Activated T-cell treated with anti-CD3 and anti-CD28 coated beads for 4 hours (primary cell): Measurements from ENCODE around the gene BORCS8.

ENCODE experiments used
- DNase-seq: peaks from one replicate; pipeline ENCODE4 v3.0.0-alpha.2; 2020

BORCS8 gene

DNA sequence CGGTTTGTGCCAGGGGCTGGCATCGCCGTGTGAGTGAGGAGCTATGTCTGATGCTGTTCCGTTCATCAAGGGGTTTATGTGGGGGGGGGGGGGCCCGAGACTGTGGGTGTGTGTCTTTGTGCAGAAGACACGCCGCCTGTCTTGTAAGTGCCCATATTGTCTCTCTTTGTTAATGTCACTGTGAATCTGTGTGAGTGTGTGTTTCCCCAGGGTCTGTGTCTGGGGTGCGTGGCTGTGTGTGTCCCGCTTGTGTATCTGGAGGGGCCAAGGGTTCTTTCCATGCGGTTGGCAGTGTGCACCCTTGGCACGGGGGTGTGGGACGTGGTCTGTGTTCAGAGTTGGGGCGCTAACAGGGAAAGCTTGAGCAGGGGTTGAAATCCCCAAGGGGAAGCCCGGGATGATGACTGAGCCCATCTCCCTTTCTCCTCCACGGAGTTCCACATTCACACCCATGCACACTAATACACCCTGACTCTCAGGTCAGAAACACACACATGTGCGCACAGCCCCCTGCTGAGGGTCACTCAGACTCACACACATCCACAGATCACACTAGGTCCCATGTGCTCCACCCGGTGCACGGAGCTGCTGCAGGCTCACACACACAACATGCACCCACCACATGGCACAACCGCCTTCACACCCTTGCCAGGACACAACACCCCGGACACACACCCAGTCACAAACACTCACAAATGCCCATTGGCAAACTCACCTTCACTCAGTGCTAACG is 21.6 kb upstream of the BORCS8 start:
- DNase-seq: no peak

DNA sequence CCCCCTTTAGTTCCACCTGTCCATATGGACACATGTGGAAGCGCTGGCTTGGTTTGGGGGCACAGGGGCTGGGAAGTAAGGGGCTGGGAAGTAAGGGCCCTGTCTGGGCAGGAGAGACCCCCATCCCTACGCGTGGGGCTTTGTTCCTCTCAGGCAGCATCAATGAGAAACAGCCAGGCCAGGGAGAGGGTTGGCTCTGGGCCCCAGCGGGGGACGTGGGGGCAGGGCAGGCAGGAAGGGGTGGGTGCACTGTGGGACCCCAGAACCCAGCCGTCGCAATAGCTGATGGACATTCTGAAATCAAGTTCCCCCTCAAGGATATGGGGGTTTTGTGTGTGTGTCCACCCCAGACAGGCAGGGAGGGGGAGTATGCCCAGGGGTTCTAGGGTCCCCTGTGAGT is 21.0 kb upstream of the BORCS8 start:
- no peak for DNase-seq

DNA sequence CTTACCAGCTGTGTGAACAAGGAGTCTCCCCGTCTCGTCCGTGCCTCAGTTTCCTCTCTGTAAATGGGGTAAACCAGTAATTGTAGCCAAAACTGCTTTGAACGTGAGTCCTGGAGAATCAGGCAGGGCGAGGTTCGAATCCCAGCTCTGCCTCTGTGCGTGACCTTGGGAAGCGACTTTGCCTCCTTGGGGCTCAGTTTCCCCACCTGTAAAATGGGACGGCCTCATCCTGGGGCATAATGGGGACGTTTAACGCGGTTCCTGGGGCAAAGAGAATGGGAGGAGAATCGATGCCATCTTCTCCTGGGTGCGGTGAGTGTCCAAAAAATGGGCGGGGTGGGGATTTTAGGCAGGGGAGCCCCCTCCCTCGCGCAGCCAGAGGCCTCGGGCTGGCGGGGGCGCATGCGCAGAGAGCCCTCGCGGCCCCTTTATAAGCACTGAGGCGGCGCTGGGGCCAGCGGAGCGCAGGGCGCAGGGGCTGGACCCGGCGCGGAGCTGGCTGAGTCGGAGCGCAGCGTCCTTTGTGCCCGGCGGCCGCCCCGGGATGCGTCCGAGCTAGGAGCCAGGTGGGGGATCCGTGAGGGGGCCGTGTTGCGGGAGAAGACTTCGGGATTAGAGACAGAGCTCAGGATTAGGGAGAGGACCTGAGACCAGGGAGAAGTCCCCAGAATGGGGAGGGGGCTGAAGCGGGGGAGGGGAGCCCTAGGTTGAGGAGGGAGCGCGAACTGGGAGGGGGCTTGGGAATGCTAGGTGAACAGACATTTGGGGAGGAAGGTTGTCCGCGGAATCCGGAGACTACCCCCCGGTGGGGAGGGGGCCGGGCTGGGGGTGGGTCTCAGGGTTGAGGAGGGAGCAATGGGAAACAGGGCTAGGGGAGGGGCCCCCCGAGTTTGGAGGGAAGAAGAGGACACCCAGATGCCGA is 19.8 kb upstream of the BORCS8 start, which contains the start of gene NCAN:
TSS of gene NCAN (plus strand) at position 460 of the 922 bp plus-strand sequence. CDS start 4,996 bp downstream, outside the sequence.
- no peak for DNase-seq

DNA sequence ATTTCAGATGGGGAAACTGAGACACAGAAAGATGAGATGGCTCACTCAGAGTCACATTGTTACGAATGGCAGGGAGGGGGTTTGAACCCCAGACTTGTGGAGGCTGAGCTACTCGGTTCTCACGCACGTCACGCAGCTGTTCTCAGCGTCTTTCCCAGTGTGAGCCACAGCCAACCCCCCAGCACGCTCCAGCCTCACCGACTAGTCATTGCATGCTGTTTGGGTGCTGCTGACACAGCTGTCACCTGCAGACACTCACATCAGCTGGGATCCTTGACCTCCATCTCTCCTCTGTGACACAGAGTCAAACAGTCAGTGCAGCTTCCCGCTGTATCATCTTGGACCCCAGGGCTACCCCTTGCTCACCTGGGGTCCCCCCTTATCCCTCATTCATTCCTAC is 17.4 kb upstream of the BORCS8 start:
- DNase-seq: no peak

DNA sequence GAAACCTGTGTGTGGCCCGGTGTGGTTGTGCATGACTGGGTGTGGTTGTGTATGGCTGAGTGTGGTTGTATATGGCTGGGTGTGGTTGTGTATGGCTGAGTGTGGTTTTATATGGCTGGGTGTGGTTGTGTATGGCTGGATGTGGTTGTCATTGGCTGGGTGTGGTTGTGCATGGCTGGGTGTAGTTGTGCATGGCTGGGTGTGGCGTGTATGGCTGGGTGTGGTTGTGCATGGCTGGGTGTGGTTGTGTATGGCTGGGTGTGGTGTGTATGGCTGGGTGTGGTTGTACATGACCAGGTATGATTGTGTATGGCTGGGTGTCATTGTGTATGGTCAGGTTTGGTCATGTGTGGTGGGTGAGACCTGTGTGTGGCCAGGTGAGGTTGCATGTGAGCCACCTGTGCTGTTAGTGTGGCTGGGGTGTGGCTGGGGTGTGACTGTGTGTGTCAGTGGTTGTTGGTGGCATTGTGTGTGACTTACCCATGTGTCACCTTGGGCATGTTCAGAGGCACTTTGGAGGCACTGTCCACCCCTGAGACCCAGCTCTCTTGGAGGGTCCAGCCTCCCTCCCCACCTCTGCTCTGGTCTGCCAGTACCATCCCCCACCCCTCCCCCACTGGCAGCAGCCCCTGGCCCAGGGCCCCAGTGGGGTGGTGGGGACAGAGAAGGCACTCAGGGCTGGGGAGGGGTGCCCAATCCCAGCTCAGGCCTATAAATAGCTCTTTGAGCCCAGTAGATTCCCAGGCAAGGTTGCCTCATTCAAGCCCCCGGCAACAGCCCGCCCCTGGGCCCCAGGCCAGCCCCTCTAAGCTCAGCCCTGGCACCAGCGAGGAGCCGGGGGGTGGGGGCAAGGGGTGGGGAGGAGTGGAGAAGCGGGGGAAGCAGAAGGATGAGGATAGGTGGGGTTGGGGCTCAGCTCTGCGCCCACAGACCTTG is 16.0 kb upstream of the BORCS8 start:
- DNase-seq: no peak

DNA sequence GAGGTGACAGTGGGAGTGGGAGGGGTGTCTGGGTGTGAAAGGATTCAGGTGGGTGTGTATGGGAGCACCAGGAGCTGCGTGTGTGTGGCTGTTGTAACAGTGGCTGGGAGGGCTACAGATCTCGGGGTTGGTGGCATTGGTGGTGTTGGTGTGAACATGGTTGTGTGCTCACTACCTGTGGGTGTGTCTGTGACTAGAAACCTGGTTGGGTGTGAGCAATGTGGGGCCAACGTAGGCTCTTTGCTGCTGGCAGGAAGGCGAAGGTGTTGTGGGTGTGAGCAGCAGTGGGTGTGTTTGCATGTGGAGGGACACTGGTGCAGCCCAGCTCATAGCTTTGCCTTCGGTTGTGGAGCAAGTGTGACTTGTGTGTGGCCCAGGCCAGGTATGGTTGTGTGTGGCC is 15.0 kb upstream of the BORCS8 start:
- DNase-seq: no peak

DNA sequence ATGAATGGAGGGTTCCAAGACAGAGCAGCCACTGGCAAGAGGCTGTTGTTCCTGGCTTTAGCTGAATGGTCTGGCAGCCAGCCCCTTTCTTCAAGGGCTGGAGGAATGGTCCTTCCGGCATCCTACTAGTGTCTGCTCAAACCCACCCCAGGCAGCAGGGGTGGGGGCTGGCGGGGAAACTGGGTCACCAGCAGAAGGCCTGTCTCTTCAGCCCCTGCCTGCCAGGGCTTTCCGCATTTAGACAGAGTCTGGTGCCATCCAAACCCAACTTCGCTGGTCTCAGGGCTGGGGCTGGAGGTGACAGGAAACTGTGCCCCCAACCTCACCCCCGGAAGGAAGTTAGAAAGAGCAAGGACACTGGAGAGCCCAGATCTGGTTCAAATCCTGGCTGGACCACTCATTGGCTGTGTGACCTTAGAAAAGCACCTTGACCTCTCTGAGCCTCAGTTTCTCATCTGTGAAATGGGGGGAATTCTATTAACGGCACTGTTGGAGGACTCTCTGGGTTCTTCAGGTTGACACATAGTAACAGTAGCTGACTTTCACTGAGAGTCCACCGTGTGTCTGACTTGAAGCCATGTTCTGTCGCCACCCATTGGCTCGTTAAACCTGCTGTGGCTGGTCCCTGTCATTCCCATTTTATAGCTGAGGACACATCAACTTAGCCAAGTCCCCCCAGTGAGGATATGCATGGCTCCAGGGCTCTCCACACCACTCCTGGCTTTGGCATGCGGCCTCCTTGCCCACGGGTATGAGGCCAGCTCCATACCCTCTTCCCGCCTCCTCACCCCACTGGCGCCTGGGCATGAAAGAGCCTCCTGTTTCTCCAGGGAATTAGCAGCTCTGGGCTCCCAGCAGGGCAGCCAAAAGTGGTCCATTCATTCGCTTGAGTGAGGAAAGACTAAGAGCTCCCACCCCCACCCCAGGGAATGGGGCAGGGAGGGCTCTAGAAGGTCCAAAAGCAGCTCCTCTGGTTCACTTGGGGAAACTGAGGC is 13.8 kb upstream of the BORCS8 start:
- DNase-seq: no peak

DNA sequence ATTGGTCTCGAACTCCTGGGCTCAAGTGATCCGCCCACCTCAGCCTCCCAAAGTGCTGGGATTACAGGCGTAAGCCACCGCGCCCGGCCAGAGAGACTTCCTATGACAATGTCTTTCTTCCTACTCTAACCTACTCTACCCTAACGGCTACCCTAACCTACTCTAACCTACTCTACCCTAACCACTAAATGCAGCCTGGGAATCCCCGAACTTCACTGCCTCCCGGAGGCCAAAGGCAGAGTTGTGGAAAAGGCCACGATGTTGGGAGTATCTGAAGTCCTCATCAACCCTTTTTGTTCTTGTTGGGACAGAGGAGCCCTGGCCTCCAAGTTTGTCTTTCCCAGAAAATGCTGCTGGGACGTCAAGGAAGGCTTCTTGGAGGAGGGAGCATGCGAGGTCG is 12.2 kb upstream of the BORCS8 start:
- DNase-seq: no peak

DNA sequence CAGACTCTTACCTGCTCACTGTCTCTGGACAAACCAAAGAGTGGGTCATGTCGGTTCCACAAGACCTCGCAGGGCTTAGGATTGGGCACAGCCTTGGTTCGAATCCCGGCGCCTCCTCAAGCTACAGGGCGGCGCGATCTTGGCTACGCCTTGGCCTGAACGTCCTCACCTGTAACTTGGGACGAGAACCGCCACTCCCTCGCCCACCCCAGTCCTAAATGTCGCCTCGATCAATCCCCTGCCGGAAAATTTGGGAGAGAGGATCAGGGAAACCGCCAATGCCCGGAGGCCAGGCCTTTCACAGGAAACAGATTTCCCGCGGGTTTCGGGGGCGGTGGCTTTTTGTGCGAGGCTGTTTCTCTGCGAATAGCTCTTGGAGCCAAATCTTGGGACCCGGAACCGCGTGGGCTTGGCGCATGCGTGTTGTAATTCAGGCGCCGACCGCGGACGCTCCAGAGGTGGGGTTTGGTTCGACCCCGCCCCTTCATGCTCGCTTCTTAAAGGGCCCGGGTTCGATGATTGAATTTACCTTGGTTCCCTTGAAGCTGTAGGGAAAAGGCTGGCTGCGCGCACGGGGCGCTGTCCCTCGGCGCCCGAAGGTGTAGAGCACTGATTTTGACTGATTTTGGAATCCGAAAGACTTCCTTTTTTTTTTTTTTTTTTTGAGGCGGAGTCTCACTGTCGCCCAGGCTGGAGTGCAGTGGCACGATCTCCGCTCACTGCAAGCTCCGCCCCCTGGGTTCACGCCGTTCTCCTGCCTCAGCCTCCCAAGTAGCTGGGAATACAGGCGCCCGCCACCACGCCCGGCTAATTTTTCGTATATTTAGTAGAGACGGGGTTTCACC is 11.3 kb upstream of the BORCS8 start, which contains the start of gene NR2C2AP:
TSS of gene NR2C2AP (minus strand) at position 403 of the 845 bp plus-strand sequence. CDS start at position 49, 354 bp downstream.
- DNase-seq: peak; percentile 89

DNA sequence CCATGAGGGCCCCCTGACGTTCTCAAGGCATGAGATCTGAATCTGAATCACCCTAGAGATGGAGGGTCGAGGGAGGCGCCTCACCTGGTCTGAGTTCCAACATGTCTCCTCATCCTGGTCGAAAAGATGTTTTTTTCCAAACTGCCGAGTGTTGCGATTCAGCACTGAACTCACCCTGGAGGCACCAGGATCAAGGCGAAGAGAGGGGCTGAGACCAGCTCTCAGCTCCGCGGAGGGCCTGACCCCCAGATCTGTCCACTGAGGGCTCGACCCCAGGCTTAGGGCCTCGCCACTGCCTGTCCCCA is 10.7 kb upstream of the BORCS8 start:
- DNase-seq: no peak

DNA sequence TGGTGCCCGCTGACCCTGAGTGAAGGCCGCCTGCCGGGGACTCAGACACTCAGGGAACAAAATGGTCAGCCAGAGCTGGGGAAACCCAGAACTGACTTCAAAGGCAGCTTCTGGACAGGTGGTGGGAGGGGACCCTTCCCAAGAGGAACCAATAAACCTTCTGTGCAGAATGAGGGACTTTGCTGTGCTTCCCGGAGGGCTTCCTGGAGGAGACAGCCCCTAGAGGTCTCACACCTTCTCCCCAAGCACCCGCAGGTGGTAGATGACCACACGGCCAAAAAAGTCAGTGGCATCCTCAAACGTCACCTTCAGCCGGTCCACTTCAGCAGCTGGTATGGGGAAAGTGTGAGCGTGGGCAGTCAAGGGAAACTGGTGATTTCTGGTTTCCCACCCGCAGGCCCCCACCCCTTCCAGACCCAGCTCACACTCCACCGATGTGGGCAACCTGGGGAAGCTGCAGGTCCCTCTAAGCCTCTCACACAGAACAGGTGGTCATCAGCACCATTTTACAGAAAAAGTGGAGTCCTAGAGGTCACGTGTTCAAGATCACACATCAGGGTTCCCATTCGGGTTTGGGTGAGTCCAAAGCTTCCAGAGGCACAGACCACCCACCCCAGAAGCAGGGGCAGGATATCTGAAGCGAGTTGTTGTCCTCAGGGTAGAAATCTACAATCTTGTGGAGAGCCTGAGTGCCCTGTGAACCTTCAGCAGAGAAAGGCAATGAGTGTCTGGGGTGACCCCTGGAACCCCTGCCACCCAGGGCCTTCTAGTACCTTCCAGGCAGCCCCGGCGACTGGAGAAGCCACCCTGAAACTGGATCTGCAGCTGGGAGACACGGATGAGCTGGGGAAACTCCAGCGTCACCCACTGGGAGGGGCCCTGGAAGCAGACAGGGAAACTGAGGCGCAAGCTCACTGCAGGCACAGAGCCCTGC is 10.0 kb upstream of the BORCS8 start:
- DNase-seq: no peak

DNA sequence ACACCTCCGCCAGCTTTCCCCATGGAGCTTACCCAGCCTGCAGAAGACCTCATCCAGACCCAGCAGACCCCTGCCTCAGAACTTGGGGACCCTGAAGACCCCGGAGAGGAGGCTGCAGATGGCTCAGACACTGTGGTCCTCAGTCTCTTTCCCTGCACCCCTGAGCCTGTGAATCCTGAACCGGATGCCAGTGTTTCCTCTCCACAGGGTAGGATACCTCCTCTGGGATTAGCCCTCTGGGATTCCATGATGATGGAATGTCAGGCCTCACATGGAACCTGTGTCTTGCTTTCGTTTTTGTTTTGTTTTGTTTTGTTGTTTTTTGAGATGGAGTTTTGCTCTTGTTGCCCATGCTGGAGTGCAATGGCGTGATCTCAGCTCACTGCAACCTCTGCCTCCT is 2.0 kb upstream of the BORCS8 start:
- DNase-seq: no peak

DNA sequence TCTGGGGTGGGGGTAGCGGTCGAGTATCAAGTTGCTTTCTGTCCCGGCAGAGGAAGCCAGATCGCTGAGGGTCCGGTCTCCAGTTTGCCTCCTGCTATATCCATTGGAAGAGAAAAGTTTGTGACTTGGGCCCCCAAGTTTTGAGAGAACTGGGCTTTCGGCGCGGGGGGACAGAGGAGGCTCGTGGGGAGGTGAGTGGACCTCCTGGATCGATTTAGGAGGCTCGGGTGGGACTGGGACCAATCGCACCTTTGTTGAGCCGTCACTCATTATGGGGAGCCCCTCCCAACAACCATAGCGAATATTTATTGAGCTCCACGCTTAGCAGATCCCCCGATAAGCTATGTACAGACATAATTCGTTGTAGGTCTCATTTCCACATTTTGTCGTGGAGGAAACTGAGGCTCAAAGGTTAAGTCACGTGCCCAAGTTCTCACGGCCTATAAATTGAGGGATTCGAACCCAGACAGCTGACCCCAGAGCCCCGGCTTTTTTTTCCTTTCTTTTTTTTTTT is 1.0 kb upstream of the BORCS8 start:
- DNase-seq: no peak

DNA sequence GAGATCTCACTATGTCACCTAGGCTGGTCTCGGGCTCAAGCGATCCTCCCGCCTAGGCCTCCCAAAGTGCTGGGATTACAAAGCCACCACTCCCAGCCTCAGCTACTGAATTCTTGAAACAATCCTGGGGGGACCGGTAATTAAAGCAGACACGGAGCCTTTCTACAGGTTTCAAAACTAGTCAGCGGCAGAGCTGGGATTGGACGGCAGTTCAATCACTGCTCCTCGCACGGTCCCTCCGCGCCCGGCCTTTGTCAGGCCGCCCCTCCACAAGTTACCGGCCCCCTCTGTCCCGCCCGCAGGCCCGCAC is 229 bp downstream of the BORCS8 start:
- DNase-seq: no peak

DNA sequence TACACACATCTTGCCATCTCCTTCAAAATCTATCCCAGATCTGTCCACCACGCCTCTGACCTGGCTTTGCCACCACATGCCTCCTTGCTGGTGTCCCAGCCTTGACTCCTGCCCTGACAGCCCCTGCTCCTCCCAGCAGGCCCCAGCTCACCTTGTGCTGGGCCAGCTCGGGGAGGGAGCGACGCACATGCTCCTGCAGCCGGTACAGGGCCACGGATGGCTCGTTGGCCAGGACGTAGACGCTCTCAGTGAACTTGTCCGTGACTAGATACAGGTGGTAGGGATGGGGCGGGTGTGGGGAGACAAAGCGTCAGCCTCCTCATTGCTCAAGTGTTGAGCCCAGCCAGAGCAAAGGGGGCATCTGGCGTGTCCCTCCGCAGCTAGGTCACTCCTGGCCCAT is 5.2 kb downstream of the BORCS8 start:
- DNase-seq: no peak

DNA sequence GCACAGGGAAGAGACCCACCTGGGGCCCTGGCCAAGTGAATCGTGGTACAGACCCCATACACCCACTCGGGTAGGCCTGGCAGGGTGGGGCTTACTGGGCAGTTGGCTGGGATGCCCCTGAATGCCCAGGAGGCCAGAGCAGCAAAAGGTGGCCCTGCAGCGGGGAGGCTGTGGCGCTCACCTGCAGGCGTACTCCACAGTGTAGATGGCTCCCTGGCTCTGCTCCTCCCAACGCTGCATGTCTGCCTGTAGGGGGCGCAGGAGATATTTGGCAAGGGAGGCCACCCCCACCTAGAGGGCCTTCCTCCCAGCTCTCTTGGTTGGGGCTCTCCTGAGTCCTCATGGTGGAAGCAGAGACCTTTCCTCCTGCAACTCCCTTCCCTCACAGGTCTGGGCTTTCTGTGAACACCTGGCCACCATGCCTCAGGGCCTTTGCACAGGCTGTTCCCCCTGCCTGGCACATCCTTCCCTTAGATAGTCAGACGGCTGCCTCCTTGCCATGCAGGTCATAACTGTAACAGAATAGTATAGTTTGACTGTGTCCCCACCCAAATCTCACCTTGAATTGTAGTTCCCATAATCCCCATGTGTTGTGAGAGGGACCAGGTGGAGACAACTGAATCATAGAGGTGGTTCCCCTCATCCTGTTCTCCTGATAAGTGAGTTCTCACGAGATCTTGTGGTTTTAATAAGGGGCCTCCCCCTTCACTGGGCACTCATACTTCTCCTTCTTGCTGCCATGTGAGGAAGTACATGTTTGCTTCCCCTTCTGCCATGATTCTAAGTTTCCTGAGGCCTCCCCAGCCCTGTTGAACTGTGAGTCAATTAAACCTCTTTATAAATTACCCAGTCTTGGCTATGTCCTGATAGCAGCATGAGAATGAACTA is 5.9 kb downstream of the BORCS8 start:
- DNase-seq: peak; percentile 50

DNA sequence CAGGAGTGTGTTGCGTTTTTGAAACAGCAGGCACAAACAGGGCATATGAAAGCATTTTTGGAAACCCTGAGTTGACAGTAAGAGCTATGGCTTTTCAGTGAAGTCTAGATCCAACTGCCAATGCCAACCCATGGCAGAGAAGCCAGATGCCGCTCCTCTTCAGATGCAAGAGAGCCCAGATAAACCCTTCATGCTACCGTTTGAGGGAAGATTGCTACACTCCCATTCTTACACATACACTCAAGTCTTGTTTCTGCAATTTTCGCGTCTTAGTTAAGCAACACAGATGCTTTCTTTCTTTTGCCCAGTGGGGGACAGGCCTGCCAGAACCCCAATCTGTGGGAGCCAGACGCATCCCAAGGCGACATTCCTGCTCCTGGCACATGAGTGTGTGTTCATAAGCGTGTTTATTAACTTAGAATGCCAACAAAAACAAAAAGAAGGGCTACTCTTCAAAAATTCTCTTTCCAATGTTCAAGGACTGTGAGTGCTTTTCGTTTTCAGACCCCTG is 10.4 kb downstream of the BORCS8 start:
- no peak for DNase-seq
